Measurements from ENCODE around the gene AUTS2. TPM values are rescaled to one million over a fixed set of nuclear protein-coding genes. Genes with fewer than 3 reads are reported as not detected.

AUTS2 gene
- total RNA-seq, 1 donor from 2014 or later: 125 TPM

DNA sequence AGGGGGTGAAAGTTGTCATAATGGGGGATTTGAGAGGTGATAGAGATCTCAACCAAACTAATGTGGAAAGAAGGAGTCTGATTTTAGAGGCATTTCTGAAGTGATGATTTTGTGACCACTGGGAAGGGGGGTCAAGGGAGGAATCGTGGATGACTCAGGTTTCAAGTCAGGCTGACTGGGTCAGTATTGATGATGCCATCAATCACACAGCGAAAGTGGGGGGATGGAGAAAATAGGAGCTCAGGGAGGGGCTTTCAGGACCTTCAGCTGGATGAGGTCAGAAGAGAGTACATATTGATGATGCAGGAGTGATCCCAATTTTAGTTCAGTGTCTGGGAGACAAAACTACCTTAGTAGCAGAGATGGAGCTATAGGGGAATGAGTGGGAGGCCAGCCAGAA is 852.5 kb downstream of the AUTS2 start:
- TF ChIP-seq, protein P1, sequence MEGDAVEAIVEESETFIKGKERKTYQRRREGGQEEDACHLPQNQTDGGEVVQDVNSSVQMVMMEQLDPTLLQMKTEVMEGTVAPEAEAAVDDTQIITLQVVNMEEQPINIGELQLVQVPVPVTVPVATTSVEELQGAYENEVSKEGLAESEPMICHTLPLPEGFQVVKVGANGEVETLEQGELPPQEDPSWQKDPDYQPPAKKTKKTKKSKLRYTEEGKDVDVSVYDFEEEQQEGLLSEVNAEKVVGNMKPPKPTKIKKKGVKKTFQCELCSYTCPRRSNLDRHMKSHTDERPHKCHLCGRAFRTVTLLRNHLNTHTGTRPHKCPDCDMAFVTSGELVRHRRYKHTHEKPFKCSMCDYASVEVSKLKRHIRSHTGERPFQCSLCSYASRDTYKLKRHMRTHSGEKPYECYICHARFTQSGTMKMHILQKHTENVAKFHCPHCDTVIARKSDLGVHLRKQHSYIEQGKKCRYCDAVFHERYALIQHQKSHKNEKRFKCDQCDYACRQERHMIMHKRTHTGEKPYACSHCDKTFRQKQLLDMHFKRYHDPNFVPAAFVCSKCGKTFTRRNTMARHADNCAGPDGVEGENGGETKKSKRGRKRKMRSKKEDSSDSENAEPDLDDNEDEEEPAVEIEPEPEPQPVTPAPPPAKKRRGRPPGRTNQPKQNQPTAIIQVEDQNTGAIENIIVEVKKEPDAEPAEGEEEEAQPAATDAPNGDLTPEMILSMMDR (IDR thresholded peaks at IDR 0.05; ENCODE audit: unreplicated experiment): no peak
- no peaks in the 10 kb centered on the region for H3K27me3 Mint-ChIP-seq
- peaks cover 2% of the 10 kb centered on the region for H3K36me3 Mint-ChIP-seq (ENCODE audit: insufficient read depth)
- no peak overlapping the region for H3K4me3 Mint-ChIP-seq (ENCODE audit: low read depth)
- no peak for DNase-seq (ENCODE audit: low spot score, unreplicated experiment)
- H3K9me3 Mint-ChIP-seq (ENCODE audit: low read depth): no peaks in the 10 kb centered on the region
- H3K4me1 Mint-ChIP-seq (ENCODE audit: low read depth): peaks cover 23% of the 10 kb centered on the region
- no peak overlapping the region for H3K27ac Mint-ChIP-seq

DNA sequence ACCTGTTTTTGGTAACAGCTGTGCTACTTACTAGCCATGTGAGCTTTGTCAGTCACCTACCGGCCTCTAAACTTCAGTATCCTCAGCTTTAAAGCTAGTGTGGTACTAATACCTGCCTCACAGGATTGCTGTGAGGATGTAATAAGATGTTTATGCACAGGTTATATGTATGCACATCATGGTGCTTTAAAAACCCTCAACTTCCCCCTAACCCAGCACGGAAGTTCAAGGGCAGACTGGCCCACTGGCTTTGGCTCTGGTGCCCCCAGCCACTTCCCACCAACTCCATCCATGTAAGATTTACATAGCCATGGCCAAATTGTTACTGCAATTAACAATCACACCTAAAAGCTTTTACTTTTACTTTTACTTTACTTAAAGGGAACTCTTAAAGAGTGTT is 857.6 kb downstream of the AUTS2 start:
- Mint-ChIP-seq H3K4me1 (ENCODE audit: low read depth) (peaks cover 8% of the 10 kb centered on the region), H3K27me3 (no peaks in the 10 kb centered on the region), H3K36me3 (ENCODE audit: insufficient read depth) (peaks cover 2% of the 10 kb centered on the region), H3K27ac (no peak overlapping the region), H3K4me3 (ENCODE audit: low read depth) (no peak overlapping the region), H3K9me3 (ENCODE audit: low read depth) (no peaks in the 10 kb centered on the region)
- DNase-seq (ENCODE audit: low spot score, unreplicated experiment): no peak
- TF ChIP-seq, protein P1 (IDR thresholded peaks at IDR 0.05; ENCODE audit: unreplicated experiment): no peak

DNA sequence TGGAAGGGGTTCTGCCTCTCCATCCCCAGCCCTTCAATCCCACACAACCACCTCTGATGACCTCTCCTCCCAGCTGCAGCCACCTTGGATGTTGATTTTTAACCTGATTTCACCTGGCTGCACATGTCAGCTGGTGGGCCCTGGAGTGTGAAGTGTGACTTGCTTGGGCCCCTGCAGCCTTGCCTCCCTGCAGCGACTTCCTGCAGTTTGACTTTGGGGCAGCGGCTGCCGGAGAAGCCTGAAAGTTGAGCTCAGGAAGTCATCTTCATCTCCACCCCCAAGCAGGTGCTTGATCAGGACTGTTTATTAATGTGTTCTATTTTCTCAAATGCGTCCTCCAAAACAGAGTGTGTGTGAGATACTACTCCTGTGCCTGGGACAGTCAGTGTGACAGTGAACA is 858.4 kb downstream of the AUTS2 start:
- Mint-ChIP-seq H3K4me1 (ENCODE audit: low read depth) (peaks cover 11% of the 10 kb centered on the region), H3K27me3 (no peaks in the 10 kb centered on the region), H3K4me3 (ENCODE audit: low read depth) (no peak overlapping the region), H3K9me3 (ENCODE audit: low read depth) (no peaks in the 10 kb centered on the region), H3K36me3 (ENCODE audit: insufficient read depth) (peaks cover 2% of the 10 kb centered on the region), H3K27ac (no peak overlapping the region)
- no peak for DNase-seq (ENCODE audit: low spot score, unreplicated experiment)
- TF ChIP-seq, protein P1 (IDR thresholded peaks at IDR 0.05; ENCODE audit: unreplicated experiment): no peak

DNA sequence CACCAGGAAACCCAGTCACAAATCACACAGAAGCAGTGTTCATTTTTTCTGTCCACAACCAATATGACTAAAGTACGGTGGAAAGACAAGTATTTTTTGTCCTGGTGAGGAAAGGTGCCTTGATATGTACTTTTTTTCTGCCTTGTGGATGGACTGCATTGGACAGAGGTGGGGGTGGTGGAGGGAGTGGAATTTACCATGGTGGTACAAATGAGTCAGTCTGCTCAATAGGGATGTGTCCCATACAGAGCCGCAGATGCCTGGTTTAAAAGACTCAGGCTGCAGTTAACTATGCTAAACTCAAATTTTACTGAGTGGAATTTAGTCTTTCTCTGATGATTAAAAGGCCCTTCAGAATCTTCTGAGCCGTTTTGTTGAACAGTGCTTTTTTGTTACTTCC is 859.2 kb downstream of the AUTS2 start:
- no peak overlapping the region for H3K4me3 Mint-ChIP-seq (ENCODE audit: low read depth)
- peaks cover 2% of the 10 kb centered on the region for H3K36me3 Mint-ChIP-seq (ENCODE audit: insufficient read depth)
- no peak overlapping the region for H3K27ac Mint-ChIP-seq
- DNase-seq (ENCODE audit: low spot score, unreplicated experiment): no peak
- TF ChIP-seq, protein P1 (IDR thresholded peaks at IDR 0.05; ENCODE audit: unreplicated experiment): no peak
- no peaks in the 10 kb centered on the region for H3K9me3 Mint-ChIP-seq (ENCODE audit: low read depth)
- H3K27me3 Mint-ChIP-seq: no peaks in the 10 kb centered on the region
- peaks cover 11% of the 10 kb centered on the region for H3K4me1 Mint-ChIP-seq (ENCODE audit: low read depth)

DNA sequence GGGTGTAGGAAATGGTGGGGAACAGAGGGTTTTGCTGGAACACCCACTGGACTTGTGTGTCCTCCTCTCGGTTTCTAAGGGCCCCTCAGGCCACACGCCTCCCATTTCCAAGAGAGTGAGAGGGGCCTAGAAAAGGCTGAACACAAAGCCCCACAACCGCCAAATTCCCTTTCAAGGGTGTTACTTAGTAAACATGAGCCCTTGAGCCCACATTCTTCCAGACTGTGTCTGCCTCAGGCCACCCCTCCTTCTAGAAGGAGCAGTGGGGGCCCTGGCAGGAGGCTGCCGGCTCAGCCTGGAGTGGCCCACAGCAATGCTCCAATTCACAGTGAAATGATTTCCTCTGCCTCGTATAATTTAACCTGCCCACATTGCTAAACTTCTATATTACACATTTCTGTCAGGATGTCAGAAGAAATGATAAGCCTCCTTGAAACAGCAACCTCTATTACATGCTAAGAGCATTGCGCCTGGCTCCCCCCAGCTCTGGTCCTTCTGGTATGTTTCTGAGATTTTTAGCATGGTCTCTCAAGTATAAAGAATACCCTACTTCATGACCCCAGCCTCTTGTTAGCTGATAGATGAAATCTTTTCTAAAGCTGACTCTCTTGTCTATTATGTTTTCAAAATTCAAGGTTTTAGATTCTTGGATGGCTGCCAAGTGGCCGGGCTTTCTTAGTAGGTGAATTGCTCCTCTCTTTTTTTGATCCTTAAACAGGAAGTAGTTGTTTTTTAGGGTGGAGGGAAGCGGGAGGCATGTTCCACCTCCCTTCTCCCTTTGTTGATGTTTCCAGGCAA is 859.8 kb downstream of the AUTS2 start:
- Mint-ChIP-seq H3K4me1 (ENCODE audit: low read depth) (peaks cover 14% of the 10 kb centered on the region), H3K36me3 (ENCODE audit: insufficient read depth) (peaks cover 2% of the 10 kb centered on the region), H3K4me3 (ENCODE audit: low read depth) (no peak overlapping the region), H3K27me3 (no peaks in the 10 kb centered on the region), H3K27ac (no peak overlapping the region), H3K9me3 (ENCODE audit: low read depth) (no peaks in the 10 kb centered on the region)
- TF ChIP-seq, protein P1 (IDR thresholded peaks at IDR 0.05; ENCODE audit: unreplicated experiment): no peak
- no peak for DNase-seq (ENCODE audit: low spot score, unreplicated experiment)
